ENCODE data around the gene GJC2.

DNA sequence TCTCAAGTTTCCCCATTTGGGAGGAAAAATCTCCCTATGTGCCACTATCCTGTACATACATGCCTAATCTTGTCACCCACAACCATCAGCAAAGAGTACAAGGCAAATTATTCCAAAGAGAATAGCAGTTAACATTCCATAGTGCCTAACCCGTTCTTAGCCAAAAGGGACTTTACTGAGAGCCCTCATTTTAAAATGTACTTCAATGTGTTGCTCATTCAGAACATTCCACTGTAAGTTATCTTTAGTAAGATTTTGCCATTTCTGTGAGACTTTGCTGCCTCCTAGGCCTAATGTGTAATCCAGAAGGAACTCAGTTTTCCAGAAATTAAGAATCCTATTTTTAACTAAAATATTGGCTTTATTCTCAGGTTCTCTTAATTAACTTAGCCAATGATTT is 29.4 kb upstream of the GJC2 start:
- TF ChIP-seq, protein P1, sequence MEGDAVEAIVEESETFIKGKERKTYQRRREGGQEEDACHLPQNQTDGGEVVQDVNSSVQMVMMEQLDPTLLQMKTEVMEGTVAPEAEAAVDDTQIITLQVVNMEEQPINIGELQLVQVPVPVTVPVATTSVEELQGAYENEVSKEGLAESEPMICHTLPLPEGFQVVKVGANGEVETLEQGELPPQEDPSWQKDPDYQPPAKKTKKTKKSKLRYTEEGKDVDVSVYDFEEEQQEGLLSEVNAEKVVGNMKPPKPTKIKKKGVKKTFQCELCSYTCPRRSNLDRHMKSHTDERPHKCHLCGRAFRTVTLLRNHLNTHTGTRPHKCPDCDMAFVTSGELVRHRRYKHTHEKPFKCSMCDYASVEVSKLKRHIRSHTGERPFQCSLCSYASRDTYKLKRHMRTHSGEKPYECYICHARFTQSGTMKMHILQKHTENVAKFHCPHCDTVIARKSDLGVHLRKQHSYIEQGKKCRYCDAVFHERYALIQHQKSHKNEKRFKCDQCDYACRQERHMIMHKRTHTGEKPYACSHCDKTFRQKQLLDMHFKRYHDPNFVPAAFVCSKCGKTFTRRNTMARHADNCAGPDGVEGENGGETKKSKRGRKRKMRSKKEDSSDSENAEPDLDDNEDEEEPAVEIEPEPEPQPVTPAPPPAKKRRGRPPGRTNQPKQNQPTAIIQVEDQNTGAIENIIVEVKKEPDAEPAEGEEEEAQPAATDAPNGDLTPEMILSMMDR (IDR thresholded peaks at IDR 0.05), result no peak
- no peak for TF ChIP-seq POLR2AphosphoS5 (IDR thresholded peaks at IDR 0.05)
- no peak for TF ChIP-seq POLR2A (IDR thresholded peaks at IDR 0.05)

Measured in prostate gland (tissue), 2 donors.